Measurements from ENCODE around the gene SYDE2.
"Not testable (repeated sequence)": the region's sequence is repeated elsewhere in the genome, so short reads cannot be mapped to it uniquely, and the experiment has no call there.

Gene SYDE2

DNA sequence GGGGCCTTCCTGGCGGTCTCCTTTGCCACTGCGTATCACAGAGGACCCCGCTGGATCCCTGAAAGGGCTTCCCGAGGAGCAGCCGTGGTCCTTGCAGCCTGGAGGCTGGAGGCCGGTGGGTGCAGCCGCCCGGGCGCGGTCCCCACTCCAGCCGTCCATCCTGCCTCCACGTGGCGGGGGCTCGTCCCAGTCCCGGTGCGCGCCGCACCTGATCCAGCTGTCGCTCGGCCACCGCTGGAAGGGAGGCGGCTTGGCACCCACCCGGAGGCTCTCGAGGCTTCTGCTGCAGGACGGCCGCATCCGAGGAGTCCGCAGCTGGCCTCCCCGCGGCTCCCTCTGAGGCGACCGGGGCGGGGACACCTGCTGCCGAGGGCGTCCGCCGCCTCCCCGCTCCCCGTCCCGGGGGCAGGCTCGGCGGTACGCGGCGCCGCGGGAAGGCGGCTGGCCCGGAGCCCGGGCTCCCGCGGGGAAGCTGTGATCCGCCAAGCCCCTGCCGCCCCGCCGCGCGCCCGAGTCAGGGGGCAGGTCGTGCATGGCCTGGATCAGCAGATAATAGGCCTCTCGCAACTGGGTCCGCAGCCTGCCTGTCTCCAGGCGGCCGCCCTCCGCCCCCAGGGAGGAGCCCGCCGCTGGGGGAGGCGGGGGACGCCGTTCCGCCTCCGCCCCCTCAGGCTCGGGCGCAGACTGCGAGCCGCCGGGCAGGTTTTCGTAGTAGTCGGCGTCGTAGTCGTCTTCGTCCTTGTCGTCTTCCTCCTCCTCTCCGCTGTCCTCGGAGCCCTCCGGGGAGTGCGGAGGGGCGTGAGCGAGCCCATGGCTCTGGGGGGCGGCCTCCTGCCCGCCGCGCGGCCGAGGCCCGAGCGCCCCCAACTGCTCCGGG lies at the start of gene SYDE2:
Gene SYDE2 (minus strand): TSS at position 554 of the 877 bp plus-strand sequence. CDS start 20 bp downstream, at position 534.
- DNase-seq, result peak; percentile 70 to 85

DNA sequence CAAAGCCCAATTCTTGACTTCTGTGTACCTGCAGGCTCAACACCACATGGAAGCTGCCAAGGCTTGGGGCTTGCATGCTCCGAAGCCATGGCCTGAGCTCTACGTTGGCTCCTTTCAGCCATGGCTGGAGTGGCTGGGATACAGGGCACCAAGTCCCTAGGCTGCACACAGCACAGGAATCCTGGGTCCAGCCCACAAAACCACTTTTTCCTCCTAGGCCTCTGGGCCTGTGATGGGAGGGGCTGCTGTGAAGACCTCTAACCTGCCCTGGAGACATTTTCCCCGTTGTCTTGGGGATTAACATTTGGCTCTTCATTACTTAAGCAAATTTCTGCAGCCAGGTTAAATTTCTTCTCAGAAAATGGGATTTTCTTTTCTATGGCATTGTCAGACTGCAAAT lies 48.2 kb upstream of the SYDE2 start:
- DNase-seq, result not testable (repeated sequence)

DNA sequence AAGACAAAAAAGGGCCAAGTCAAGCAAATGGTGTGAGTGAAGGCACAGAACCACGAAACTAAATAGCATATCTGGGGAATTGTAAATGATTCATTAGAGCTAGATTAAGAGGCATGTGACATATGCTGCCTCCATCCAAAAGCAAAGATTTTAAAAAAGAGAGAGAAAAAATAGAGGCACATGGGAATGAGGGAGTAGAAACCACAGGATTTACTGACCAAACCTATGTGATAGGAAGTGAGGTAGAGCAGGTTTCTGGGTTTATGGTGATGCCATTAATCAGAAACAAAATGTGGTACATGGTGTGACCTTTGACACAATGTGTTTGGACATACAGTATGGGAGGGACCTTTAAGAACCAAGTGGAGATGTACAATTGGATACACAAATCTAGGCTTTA lies 45.1 kb upstream of the SYDE2 start:
- no peak for DNase-seq

GRCh38 chr1:85245456-85245855 lies 44.6 kb upstream of the SYDE2 start:
- DNase-seq, result no peak

DNA sequence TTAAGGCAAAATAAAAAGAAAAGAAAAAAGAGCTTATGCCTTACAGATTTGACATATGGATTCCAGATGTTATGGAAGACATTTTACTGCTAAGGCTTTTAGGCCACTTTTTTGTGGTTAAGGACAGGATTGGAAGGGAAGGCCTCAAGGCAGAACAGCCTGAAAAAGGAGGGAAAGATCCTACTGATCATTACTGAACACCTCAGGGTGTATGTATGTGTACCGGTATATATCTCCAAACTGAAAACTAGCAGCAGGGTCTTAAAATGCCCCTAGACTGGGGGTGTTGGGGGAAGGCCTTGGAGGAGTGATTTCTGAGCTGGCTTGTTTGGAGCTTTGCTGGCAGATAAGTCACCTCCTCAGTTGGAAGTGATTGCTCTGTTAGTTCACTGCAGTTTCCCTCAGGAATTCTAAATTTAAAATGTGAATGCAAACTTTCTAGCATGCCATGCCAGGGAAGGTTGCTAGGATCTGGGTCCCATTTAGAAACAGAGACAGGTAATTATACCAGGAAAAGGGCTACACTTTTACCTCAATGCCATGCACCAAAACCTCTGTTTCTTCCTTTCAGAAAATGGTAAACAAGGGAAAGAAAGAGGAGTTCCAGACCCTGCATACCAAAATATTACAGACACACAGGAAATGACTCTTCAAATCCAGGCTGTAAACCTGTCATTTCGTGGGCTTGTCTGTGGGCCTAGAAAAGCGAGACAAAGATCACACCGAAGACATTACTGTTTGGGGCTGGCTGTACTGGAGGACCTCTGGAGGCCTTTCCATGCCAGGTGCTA lies 43.6 kb upstream of the SYDE2 start:
- no peak for DNase-seq

DNA sequence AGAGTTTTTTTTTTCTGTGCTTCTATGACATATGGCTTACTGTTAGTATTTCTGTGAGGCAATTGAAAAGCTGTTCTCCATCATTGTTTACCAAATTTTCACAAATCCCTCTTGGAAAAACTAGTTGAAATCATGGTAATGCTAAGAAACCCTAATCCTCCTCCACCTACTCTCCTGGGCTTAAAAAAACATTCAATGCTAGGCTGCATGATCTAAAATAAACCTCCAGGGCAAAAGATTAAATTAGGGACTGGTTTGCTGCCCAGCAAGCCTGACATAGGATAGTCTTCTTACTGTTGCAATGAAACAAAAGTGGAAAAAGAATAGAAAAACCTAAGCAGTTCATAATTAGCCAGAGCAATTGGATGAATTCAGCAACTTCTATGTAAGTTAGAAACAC lies 42.6 kb upstream of the SYDE2 start:
- DNase-seq, result no peak

- DNase-seq, result no peak
Observed at GRCh38 chr1:85240643-85241042, 39.8 kb upstream of the SYDE2 start.

- peak in 1 of 2 donors; percentile 36 for DNase-seq
Observed at GRCh38 chr1:85240174-85240601, 39.4 kb upstream of the SYDE2 start.

- DNase-seq, result no peak
Observed at GRCh38 chr1:85237613-85238012, 36.8 kb upstream of the SYDE2 start.

DNA sequence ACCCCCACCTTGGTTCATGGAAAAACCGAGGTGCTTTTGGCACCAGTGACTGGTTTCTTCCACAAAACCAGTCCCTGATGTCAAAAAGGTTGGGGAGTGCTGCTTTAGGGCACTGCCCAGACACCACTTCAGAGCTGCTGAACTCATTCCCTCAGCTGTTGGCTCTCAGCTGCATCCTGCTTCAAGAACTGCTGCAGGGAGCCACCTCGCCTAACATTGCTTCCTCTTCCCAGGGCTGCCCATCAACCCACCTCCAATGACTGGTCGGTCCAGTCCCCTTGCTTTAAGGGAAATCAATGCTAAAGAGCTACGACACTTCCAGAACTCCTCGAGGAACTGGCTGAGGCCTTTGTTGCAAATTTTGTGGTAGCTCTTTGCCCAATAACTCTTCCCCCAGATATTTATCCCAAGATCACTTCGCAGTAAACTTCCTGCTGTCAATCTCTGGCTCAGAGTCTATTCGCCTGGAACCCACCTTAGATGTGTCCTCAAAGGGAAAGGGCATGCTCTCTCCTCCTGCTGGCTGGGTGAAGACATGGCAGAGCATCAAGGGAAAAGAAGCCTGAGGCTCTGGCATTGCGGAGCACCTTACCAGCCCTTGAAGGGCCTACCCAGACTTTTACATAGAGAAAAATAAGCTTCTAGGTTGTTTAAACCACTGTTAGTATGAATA lies 29.6 kb upstream of the SYDE2 start:
- DNase-seq, result peak in 1 of 2 donors; percentile 7

- no peak for DNase-seq
Observed at GRCh38 chr1:85229574-85230097, 28.8 kb upstream of the SYDE2 start.

GRCh38 chr1:85228972-85229371 lies 28.2 kb upstream of the SYDE2 start:
- no peak for DNase-seq

GRCh38 chr1:85225624-85226380 lies 25.0 kb upstream of the SYDE2 start:
- no peak for DNase-seq

- DNase-seq, result no peak
Observed at GRCh38 chr1:85224734-85225623, 24.2 kb upstream of the SYDE2 start.

DNA sequence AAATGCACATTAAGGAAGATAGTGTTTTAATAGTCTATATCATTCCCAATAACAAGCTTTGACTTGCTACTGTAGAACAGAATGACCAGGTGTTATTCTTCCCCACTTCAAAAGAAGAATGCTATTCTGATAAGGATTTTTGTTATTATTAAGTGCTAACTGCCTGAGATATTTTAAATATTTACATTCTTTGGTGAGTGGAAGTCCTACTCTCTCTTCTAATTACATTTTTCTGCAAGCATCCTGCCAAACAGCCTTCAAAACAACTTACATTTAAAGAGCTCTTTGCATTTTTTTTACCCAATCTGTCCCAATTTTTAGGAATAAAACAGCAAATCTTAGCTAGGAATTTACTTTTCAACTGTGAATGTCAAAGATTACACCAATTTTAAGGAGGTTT lies 23.5 kb upstream of the SYDE2 start:
- no peak for DNase-seq

DNA sequence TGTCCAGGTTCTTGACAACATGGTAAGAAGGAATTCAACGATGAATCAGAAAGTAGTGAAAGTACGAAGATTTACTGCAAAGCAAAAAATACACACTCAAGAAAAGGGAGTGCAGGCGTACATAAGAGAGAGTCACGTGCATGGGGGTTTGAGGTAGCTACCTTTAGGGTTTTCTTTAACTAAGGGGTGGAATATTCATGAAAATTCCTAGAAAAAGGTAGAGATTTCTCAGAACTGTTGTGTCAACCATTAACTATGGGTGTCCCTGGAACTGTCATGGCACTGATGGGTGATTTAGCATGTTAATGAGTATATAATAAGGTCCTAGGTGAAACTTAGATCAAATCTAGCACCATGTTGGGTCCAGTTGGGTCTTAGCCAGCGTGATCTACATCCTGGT lies 22.5 kb upstream of the SYDE2 start:
- no peak for DNase-seq

GRCh38 chr1:85220756-85221201 lies 20.0 kb upstream of the SYDE2 start:
- no peak for DNase-seq

DNA sequence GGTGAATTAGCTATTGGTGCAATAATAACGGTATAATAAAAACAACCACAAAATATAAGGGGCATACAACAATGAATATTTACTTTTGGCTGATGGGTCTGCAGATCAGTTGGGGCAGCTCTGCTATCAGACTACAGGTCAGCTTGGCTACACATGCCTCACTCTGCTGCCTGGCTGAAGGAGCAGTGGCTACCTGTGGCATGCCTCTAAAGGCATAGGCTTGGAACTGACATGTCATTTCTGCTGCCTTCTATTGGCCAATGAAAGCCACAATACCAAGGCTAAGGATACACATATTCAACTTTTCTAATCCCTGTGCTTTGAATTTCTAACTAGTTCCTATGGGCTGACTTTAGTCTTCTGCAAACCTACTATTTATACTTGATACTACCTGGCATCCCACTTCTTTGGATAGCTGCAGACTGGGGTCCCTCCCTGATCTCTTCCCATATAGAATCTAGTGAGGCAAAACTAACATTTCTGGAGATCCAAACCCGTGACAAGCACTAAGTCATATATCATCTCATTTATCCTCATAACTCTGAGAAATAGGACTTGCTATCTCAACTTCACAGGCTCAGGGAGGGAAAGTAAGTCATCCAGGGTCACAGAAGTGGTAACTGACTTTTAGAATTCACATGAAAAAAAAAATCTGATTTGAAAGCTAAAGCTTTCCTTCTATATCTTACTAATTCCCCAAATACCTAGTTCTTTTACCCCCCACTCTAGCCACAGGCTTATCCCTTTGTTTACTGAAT lies 19.2 kb upstream of the SYDE2 start:
- DNase-seq, result no peak

- DNase-seq, result no peak
Observed at GRCh38 chr1:85216697-85217096, 15.9 kb upstream of the SYDE2 start.

DNA sequence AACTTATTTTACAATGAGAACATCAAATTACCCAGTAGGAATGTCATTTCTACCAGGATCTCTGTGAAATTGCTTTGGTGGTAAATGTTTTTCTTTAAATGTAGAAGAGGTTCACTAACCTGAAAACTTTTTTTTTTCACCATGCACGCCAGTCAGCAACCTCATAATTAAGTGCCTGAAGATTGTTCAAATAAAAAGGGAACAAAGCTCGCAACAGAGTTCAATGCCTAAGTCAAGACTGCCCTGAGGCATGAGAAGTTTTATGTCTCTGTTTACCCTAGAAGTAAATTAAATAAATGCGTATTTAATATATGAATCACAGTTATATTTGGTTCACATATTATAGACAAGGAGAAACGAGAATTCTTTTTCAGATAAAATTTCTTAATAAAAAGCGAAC lies 13.8 kb upstream of the SYDE2 start:
- no peak for DNase-seq

Measured in CD4-positive, alpha-beta T cell treated with Interferon alpha-2 for 1 hour (primary cell).